Osteoblast (primary cell): ENCODE measurements around the gene JADE3. TPM values are rescaled to one million over a fixed set of nuclear protein-coding genes. Genes with fewer than 3 reads are reported as not detected.

ENCODE experiments used
- DNase-seq: peaks from one replicate; pipeline ENCODE4 v3.0.0; 2011; ENCODE audit warnings: low spot score, mixed read lengths; ENCODE audit not compliant: insufficient read length; ENCODE audit errors: missing footprints
- H2AFZ ChIP-seq: 2 replicates; pipeline ENCODE4 v1.6.0; 2011; ENCODE audit warnings: mild to moderate bottlenecking, low read length
- H3K27ac ChIP-seq: 2 replicates; pipeline ENCODE4 v1.5.1; 2011; ENCODE audit warnings: mild to moderate bottlenecking, low read depth, low read length, moderate library complexity
- H3K27me3 ChIP-seq: 2 replicates; pipeline ENCODE4 v1.6.0; 2012; ENCODE audit warnings: mild to moderate bottlenecking, control low read depth, inconsistent platforms, low read length, moderate library complexity; ENCODE audit not compliant: insufficient read depth
- H3K36me3 ChIP-seq: 2 replicates; pipeline ENCODE4 v1.5.1; 2011; ENCODE audit warnings: mild to moderate bottlenecking, low read length, control low read depth, moderate library complexity; ENCODE audit not compliant: insufficient read depth
- H3K4me1 ChIP-seq: 2 replicates; pipeline ENCODE4 v1.5.1; 2011; ENCODE audit warnings: mild to moderate bottlenecking, low read length, control low read depth, moderate library complexity; ENCODE audit not compliant: insufficient read depth
- H3K4me2 ChIP-seq: 2 replicates; pipeline ENCODE4 v1.6.0; 2011; ENCODE audit warnings: mild to moderate bottlenecking, low read length; ENCODE audit not compliant: insufficient read depth
- H3K4me3 ChIP-seq: fragments of 200-600 bp; sonication (generic); 3 replicates; pipeline ENCODE4 v1.5.1; 2012; ENCODE audit warnings: mild to moderate bottlenecking, low read length, inconsistent platforms; ENCODE audit not compliant: insufficient read depth
- H3K79me2 ChIP-seq: 2 replicates; pipeline ENCODE4 v1.6.0; 2012; ENCODE audit warnings: mild to moderate bottlenecking, low read length, control low read depth, inconsistent platforms; ENCODE audit not compliant: insufficient read depth
- H3K9me3 ChIP-seq: 2 replicates; pipeline ENCODE4 v1.5.1; 2011; ENCODE audit warnings: low read depth, low read length, control low read depth
- H4K20me1 ChIP-seq: 2 replicates; pipeline ENCODE4 v1.6.0; 2012; ENCODE audit warnings: mild to moderate bottlenecking, low read length, control low read depth; ENCODE audit not compliant: insufficient read depth
- CTCF ChIP-seq: IDR thresholded peaks from 2 replicates; pipeline ENCODE4 v1.5.1; 2011; ENCODE audit warnings: mild to moderate bottlenecking, low read depth, low read length, moderate library complexity; ENCODE audit errors: extremely low read depth
- total RNA-seq: library from RNA; depleted of rRNA; stranded (reverse); fragments of >200 nt; gene quantifications from 2 replicates; pipeline ENCODE4 v1.2.3, GENCODE V29; 2012

Gene JADE3
- total RNA-seq, 1 donor, result 4.7 TPM

- DNase-seq, result no peak
- Histone ChIP-seq H3K4me1 (no peaks in the 10 kb centered on the region), H2AFZ (no peak overlapping the region), H3K27ac (no peak overlapping the region), H3K36me3 (no peaks in the 10 kb centered on the region), H3K4me2 (no peak overlapping the region), H3K27me3 (peaks cover 19% of the 10 kb centered on the region), H4K20me1 (no peaks in the 10 kb centered on the region), H3K79me2 (no peaks in the 10 kb centered on the region), H3K4me3 (no peak overlapping the region), H3K9me3 (no peaks in the 10 kb centered on the region)
- no peak for TF ChIP-seq CTCF
Observed at GRCh38 chrX:47061238-47061919, 149.2 kb downstream of the JADE3 start.

GRCh38 chrX:47063179-47063578 lies 151.0 kb downstream of the JADE3 start:
- Histone ChIP-seq H3K27ac (no peak overlapping the region), H3K27me3 (peaks cover 9% of the 10 kb centered on the region), H3K4me2 (no peak overlapping the region), H4K20me1 (no peaks in the 10 kb centered on the region), H3K4me3 (no peak overlapping the region), H3K9me3 (no peaks in the 10 kb centered on the region), H3K79me2 (no peaks in the 10 kb centered on the region), H3K4me1 (no peaks in the 10 kb centered on the region), H3K36me3 (no peaks in the 10 kb centered on the region), H2AFZ (no peak overlapping the region)
- DNase-seq, result no peak
- TF ChIP-seq CTCF, result no peak

GRCh38 chrX:47068214-47068613 lies 156.0 kb downstream of the JADE3 start:
- no peak for DNase-seq
- no peaks in the 10 kb centered on the region for H3K36me3 ChIP-seq
- no peak for TF ChIP-seq CTCF
- H2AFZ ChIP-seq, result no peak overlapping the region
- H4K20me1 ChIP-seq, result no peaks in the 10 kb centered on the region
- no peak overlapping the region for H3K4me2 ChIP-seq
- H3K27ac ChIP-seq, result no peak overlapping the region
- peaks cover 3% of the 10 kb centered on the region for H3K27me3 ChIP-seq
- no peaks in the 10 kb centered on the region for H3K4me1 ChIP-seq
- H3K9me3 ChIP-seq, result no peaks in the 10 kb centered on the region
- no peak overlapping the region for H3K4me3 ChIP-seq
- H3K79me2 ChIP-seq, result no peaks in the 10 kb centered on the region

- Histone ChIP-seq H3K36me3 (no peaks in the 10 kb centered on the region), H3K27me3 (peaks cover 3% of the 10 kb centered on the region), H3K9me3 (no peaks in the 10 kb centered on the region), H3K4me2 (no peak overlapping the region), H2AFZ (no peak overlapping the region), H4K20me1 (no peaks in the 10 kb centered on the region), H3K4me3 (no peak overlapping the region), H3K4me1 (no peaks in the 10 kb centered on the region), H3K79me2 (no peaks in the 10 kb centered on the region), H3K27ac (no peak overlapping the region)
- no peak for TF ChIP-seq CTCF
- no peak for DNase-seq
Observed at GRCh38 chrX:47068720-47069119, 156.5 kb downstream of the JADE3 start.
